ENCODE measurements around the gene ZCWPW1.

GRCh38 chr7:100438172-100438571 is 9.7 kb upstream of the ZCWPW1 start:
- TF ChIP-seq MAX (IDR thresholded peaks at IDR 0.05; ENCODE audit: low read depth, low read length) (no peak), CTCF (IDR thresholded peaks at IDR 0.05; ENCODE audit: low read depth, low read length) (no peak), MYC (IDR thresholded peaks at IDR 0.05; ENCODE audit: low read depth, low read length) (no peak), POLR2A (IDR thresholded peaks at IDR 0.05; ENCODE audit: extremely low read depth, insufficient read length) (no peak)
